Measurements from ENCODE around the gene NRP1. TPM values are rescaled to one million over a fixed set of nuclear protein-coding genes. Genes with fewer than 3 reads are reported as not detected.
"Not testable (repeated sequence)": the region's sequence is repeated elsewhere in the genome, so short reads cannot be mapped to it uniquely, and the experiment has no call there.

Gene NRP1
- total RNA-seq, 1 experiment from 2014 or later: 1.1 TPM

DNA sequence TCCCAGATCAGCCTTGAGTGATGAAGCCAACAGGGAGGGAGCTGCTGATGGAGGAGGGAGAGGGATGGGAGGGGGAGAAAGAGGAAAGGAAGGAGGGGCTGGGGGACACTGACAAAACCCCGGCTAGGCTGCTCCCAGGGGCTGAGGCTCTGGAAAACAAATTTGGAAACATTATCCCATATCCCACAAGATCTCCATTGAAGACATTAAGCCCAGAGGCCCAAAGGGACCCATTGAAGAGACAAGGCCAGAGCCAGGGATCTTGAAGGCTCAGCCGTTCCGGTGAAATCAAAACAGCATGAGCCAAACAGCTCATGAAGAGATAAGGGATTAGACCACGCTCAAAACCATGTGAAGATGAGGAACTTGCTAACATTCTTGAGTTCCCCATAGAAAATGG lies 192.2 kb downstream of the NRP1 start:
- in situ Hi-C loops (cut with HindIII; ENCODE audit: low pct_unique_long_range_greater_than_20kb, low sequenced_read_pairs): no loop called here

DNA sequence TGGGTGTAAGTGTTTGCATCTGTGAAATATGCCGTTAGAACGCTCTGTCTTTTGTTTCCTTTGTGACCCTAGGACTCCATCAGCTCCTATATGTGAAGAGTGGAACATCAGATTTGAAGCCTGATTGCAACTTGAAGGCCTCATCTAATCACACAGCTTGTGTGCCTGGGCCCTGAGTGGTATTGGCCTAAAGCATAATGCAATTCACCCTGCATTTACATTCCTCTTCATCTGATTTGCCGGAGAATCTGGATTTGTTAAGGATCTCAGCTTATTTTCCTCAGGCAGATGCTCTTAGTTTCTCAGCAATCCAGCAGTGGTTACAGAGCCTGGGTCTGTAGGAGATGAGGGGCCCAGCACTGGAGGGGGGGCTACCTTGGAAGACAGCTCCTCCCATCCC lies 193.2 kb downstream of the NRP1 start:
- in situ Hi-C loops (cut with HindIII; ENCODE audit: low pct_unique_long_range_greater_than_20kb, low sequenced_read_pairs): no loop called here
- no peak for DNase-seq (ENCODE audit: low read depth, low spot score)

More for the DNA sequence above, 192.2 kb downstream of the NRP1 start:
- no peak for DNase-seq (ENCODE audit: low read depth, low spot score)

DNA sequence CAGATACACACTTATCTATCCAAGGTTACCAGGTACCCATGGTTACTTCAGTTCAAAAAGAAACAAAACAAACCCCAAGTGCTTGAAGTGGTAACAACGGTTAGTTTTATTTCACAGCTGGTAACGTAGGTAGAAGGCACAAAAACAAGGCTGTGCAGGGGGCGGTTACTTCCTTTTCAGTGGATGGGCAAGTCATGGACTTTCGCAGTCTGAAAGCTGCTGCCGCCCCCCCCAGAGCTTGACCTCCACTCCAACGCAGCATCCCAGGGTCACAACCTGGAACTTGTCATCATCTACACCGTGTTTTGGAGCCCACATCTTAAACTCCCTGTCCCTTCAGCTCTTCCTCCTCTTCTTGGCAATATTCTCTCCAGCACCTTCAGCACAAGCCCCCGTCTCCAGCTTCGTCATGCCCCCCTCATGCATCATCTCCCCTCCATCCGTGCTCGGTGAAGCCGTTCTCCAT lies 195.3 kb downstream of the NRP1 start:
- in situ Hi-C loops (cut with HindIII; ENCODE audit: low pct_unique_long_range_greater_than_20kb, low sequenced_read_pairs): no loop called here

DNA sequence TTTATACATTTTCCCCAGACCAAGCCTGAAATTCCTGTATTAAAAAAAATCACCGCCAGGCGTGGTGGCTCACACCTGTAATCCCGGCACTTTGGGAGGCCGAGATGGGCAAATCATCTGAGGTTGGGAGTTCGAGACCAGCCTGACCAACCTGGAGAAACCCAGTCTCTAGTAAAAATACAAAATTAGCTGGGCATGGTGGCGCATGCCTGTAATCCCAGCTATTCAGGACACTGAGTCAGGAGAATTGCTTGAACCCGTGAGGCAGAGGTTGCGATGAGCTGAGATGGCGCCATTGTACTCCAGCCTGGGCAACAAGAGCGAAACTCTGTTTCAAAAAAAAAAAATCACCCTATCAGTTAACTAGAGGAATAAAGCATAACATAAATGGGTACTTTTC lies 195.8 kb downstream of the NRP1 start:
- DNase-seq (ENCODE audit: low read depth, low spot score); in situ Hi-C loops (cut with HindIII; ENCODE audit: low pct_unique_long_range_greater_than_20kb, low sequenced_read_pairs): not testable (repeated sequence)

More for the DNA sequence above, 195.3 kb downstream of the NRP1 start:
- DNase-seq (ENCODE audit: low read depth, low spot score): no peak

DNA sequence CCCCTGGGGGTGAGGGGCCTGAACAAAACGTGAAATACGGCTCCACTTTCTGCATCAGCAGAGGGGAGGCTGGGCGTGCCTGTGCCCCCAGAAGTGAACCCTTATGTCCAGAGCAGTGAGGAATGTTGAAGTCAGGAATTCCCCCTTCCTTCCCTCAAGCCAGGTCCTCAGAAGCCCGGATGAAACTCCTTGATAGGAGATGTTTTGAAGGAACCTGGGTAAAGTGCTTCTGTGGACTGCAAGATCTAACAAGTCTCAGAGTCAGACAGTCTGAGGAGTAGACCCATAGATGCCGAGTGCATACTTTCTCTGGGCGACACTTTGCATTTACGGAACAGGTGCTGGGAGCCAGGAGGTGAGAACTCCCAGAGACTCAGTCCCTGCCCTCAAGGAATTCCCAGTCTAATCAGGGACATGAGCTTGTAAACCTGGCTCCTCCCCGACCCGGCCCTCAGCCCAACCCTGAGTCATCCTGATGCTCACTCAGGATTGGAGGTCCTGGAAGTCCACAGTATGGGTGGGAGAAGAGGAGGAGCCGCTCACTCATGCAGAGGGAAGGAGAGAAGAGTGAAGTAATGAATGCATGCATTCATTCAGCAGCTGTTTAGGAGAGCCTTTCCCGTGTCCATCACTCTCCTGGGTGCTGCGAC lies 197.0 kb downstream of the NRP1 start:
- DNase-seq (ENCODE audit: low read depth, low spot score): no peak
- in situ Hi-C loops (cut with HindIII; ENCODE audit: low pct_unique_long_range_greater_than_20kb, low sequenced_read_pairs): no loop called here

DNA sequence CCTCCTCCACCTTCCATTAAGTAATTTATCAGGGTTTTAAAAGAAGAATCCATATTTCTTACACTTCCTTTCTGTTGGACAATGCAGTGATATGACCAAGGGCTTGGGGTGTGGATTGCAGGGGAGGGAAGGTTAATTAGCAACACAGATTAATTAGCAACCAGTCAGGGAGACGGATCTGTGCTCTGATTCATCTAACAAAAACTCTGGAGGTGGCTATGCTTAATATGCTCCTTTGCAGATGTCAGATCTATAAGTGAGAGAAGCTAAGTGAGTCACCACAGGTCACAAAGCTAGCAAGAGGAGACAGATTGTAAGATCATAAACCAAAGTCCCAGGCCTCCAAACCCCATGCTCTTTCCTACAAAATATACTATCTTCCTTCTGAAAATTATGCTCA lies 197.7 kb downstream of the NRP1 start:
- DNase-seq (ENCODE audit: low read depth, low spot score): no peak

DNA sequence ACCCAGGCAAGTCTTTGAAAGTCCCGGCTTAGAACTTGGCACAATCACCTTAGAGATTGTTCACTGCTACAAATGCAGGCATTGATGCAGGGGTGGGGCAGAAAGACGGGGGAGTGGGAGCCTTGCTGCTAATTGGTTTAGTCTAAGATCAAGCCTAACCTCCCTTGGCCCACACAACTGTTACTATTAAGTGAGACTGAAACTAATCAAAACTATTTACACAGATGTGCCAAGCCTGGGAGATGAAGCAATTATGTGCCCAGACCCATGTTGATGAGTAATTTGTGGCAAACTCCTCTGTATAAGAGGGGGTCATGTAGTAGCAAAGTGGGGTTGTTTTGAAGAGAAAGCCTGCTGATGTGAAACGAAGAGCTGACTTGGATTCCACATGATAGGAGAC lies 198.2 kb downstream of the NRP1 start:
- DNase-seq (ENCODE audit: low read depth, low spot score): no peak
- in situ Hi-C loops (cut with HindIII; ENCODE audit: low pct_unique_long_range_greater_than_20kb, low sequenced_read_pairs): no loop called here

More for the DNA sequence above, 197.7 kb downstream of the NRP1 start:
- in situ Hi-C loops (cut with HindIII; ENCODE audit: low pct_unique_long_range_greater_than_20kb, low sequenced_read_pairs): no loop called here

DNA sequence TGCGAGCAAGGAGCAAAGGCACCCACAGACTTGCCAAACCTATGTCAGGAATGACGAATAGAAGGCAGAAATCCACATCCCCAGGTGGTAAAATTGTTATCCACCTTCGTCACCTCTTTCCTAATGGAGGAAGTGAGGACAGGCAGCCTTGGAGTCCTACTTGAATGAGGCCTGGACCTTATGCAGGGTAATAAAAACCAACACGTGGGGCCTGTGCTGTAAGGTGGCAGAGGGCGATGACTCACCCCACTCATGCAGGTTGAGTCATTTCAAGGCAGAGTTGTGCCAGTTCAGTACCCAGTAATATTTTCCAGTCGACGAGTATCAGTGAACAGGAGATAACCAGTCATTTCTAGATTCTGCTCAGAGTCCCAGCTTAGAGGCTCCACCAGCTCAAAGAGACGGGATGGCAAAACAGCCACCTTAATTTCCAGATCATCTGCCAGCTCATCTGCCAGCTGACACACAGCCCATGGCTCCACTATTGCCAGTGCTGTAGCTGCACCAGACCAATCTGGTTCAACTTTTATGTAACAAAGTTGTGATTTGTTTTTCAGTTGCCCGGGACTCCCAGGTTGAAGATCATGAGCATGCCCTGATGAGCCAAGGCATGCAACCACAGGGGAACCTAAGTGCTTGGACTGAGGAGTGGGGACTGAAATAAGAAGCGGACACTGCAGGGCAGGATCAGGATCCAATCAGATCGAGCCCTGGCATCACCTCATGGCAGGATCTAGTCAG lies 200.3 kb downstream of the NRP1 start:
- DNase-seq (ENCODE audit: low read depth, low spot score): peak; percentile 50
- in situ Hi-C loops (cut with HindIII; ENCODE audit: low pct_unique_long_range_greater_than_20kb, low sequenced_read_pairs): no loop called here

DNA sequence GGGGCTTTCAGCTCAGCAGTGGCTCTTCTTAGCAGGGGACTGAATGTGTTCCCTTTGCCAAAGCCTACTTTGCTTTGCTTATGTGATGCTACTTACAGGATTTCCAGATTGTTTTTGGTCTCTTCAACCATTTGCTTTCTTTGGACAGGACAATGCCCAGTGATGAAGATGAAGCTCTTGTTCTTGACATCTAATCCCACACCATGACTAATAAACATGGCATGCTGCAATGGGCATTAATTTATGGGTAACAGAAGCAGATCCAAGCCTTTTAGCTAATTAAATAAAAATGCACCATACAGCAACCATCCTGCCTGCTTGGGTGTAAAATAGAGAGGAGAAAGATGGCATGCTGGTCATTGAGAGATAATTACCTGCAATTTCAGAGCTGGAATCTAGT lies 200.9 kb downstream of the NRP1 start:
- DNase-seq (ENCODE audit: low read depth, low spot score): no peak
- in situ Hi-C loops (cut with HindIII; ENCODE audit: low pct_unique_long_range_greater_than_20kb, low sequenced_read_pairs): no loop called here

DNA sequence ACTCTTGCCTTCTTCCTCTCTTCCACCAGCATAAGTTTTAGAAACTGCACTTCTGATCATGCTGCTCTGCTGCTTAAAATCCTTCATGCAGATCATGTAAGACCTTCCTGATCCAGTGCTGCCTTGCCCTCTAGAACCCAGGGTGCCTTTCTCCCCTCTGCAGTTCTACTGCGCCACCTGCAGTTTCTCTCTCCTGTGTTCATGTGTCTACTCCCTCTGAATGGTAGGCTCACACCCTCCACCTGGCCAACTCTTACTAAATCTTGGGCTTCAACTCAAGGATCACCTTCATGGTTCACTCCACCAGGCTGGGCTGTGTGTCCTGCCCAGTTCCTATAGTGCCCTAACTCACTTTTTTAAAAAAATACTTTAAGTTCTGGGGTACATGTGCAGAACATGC lies 201.8 kb downstream of the NRP1 start:
- in situ Hi-C loops (cut with HindIII; ENCODE audit: low pct_unique_long_range_greater_than_20kb, low sequenced_read_pairs): no loop called here
- DNase-seq (ENCODE audit: low read depth, low spot score): no peak

DNA sequence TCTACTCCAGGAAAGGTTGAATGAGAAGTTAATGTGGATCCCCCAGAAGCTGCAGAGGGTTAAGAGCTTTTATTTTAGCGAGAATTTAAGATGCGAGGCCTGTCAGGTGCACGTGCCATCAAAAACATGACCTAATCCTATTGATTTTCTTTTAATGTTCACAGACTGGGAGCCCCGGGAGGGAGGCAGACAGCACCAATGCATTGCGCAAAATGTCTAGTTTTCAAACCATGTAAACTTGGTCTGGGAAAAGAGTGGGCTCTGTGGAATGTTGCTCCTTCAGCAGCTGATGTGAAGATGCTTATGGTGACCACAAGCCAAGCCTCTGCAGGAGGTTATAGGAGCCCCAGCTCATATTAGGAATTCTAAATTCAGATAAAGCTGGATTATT lies 204.5 kb downstream of the NRP1 start:
- DNase-seq (ENCODE audit: low read depth, low spot score): no peak
- in situ Hi-C loops (cut with HindIII; ENCODE audit: low pct_unique_long_range_greater_than_20kb, low sequenced_read_pairs): no loop called here

DNA sequence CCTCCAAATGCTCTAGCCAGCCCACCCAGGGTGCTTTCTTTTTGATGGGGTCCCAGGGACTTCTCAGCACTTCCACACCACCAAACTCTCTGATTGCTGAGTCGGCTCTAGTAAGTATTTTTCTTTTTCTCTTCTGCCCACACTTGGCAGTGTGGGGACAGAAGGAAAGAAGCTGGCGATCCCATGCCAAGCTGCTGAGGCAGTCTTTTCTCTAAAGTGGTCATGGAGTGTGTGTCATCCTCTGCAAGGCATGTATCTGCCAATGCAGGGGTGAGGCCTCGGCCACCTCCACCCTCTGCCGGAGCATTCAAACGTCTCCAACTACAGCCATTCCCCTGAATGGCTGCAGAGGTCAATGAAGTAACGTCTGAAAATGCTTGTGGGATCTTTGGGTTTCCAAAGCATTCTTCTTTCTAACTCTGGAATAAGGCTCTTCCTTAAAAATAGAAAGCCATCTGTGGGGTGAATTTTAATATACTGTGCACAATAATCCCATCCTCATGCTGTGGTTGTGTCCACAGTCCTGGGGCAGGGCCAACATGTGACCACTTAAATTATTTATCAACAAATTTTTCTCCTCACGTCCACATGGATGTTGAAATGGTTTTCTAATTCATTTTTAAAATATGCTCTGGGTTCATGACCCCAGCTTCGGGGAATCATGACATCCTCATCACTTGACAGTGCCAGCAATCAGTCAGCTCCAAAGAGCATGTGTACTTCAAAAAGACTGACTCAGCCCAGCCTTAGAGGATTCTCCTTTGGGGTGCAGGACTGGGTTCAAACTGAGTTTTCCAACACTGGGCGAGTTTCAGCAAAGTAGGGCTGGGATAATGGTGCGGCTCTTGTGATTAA lies 205.1 kb downstream of the NRP1 start:
- in situ Hi-C loops (cut with HindIII; ENCODE audit: low pct_unique_long_range_greater_than_20kb, low sequenced_read_pairs): no loop called here
- DNase-seq (ENCODE audit: low read depth, low spot score): no peak

DNA sequence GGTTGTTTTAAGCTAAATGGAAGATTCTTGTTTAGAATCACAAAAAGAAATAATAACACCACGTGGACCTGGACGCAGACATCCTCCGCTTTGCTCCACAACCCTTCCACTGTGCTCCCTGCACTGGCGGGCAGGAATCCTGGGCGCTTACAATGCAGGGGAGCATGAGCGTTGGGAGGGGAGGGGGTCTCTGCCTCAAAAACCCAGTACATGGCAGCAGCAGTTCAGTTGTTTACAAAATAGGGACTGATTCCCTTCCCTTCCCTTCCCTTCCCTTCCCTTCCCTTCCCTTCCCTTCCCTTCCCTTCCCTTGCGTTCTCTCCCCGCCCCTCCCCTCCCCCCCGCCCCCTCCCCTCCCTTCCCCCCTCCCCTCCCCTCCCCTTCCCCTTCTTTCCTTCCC lies 206.8 kb downstream of the NRP1 start:
- DNase-seq (ENCODE audit: low read depth, low spot score): no peak
- in situ Hi-C loops (cut with HindIII; ENCODE audit: low pct_unique_long_range_greater_than_20kb, low sequenced_read_pairs): no loop called here

Small RNAs within 50 kb of the gene (small RNA-seq; reads per million reads assigned to genes)
- gene AL353600.1: 0 reads per million in 2 experiments
- gene RN7SL398P: 0 reads per million in 2 experiments

Measured in SK-MEL-5 (cell line).